Activated naive CD8-positive, alpha-beta T cell treated with anti-CD3 and anti-CD28 coated beads, Interleukin-2, amount 50 U/mL, for 24 hours (primary cell): Measurements from ENCODE around the gene CCR9.

ENCODE experiments used
- ATAC-seq: fragments of 150-1000 bp; cut with Tn5 transposase; one replicate; pipeline ENCODE4 v1.10.0; 2021
- DNase-seq: peaks from one replicate; pipeline ENCODE4 v3.0.0; 2021
- H3K27ac Mint-ChIP-seq: one replicate; pipeline ENCODE4 v1.8.0; 2021; ENCODE audit warnings: mild to moderate bottlenecking, mixed read lengths
- H3K27me3 Mint-ChIP-seq: one replicate; pipeline ENCODE4 v1.8.0; 2021; ENCODE audit warnings: mixed read lengths
- H3K36me3 Mint-ChIP-seq: one replicate; pipeline ENCODE4 v1.8.0; 2021; ENCODE audit warnings: low read depth, mixed read lengths
- H3K4me1 Mint-ChIP-seq: one replicate; pipeline ENCODE4 v1.8.0; 2021; ENCODE audit warnings: mixed read lengths
- H3K4me3 Mint-ChIP-seq: one replicate; pipeline ENCODE4 v1.8.0; 2021; ENCODE audit warnings: mild to moderate bottlenecking, moderate library complexity, mixed read lengths
- H3K9me3 Mint-ChIP-seq: one replicate; pipeline ENCODE4 v1.8.0; 2021; ENCODE audit warnings: mixed read lengths

The CCR9 gene

DNA sequence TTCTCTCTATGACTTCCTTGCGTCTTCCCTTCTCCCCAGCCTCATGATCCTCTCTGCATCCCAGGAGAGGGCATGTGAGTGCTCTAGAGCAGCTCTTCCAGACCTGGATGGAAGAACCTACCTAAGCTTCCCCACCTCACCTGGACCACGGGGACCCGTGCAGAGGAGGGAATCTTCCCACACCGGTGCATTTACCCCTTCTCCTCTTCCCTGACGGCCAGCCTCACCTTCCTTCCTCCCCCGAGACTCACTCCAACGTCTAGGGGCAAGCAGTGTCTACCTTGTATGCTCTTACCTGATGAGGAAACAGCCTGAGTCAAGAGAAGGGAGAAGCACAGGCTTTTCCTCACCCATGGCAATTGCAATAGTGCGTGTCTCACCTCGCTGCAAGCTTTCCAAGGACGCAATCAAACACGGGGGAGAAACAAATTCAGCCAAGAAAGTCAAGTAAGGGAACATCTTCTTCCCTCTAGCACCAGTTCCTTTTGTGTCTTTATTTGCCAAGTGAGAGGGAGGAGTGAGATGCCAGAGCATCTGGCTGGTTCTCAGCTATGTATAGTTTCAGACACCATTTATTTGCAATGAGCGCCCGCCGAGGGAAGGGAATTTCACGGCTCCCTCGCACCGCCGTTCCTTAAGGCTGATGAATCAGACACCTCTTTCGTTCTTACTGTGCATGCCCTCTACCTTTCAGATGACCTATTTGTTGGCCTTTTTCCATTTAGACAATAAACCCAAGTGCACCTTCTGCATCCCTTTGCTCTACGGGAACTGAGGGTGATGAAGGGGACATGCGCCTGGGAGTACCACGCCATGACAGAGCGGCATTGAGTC is 1.8 kb upstream of the CCR9 start:
- H3K27me3 Mint-ChIP-seq = peaks cover 36% of the 10 kb centered on the region
- H3K27ac Mint-ChIP-seq = no peak overlapping the region
- peaks cover 26% of the 10 kb centered on the region for H3K4me1 Mint-ChIP-seq
- H3K4me3 Mint-ChIP-seq = no peak overlapping the region
- ATAC-seq (no peak), DNase-seq (no peak)
- no peaks in the 10 kb centered on the region for H3K9me3 Mint-ChIP-seq
- H3K36me3 Mint-ChIP-seq = no peaks in the 10 kb centered on the region

GRCh38 chr3:45887285-45887684 is 942 bp downstream of the CCR9 start:
- H3K36me3 Mint-ChIP-seq = no peaks in the 10 kb centered on the region
- H3K4me1 Mint-ChIP-seq = peaks cover 24% of the 10 kb centered on the region
- no peak overlapping the region for H3K27ac Mint-ChIP-seq
- no peak for ATAC-seq
- no peak for DNase-seq
- no peak overlapping the region for H3K4me3 Mint-ChIP-seq
- peaks cover 44% of the 10 kb centered on the region for H3K27me3 Mint-ChIP-seq
- H3K9me3 Mint-ChIP-seq = no peaks in the 10 kb centered on the region

- no peak for DNase-seq
- peaks cover 30% of the 10 kb centered on the region for H3K4me1 Mint-ChIP-seq
- no peak for ATAC-seq
Measured at GRCh38 chr3:45887759-45888511, 1.6 kb downstream of the CCR9 start.

DNA sequence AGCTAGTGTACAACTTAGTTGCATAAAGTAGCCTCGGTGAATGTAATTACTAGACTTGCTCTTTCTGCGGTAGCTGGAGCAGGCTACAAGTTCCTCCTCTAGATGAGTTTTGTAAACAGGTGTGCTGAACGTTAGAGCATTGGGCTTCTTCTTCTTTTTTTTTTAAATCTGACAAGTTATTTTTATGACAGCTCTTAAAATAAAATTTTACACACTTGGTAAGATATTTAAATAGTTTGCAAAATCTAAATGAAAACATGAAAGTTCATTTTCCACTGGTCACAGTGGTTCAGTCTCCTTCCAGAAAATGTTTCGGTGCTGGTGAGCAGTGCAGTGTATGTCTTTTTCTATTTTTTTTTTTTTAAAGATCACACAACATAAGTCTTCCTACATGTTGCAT is 3.0 kb downstream of the CCR9 start:
- no peak for DNase-seq
- Mint-ChIP-seq H3K27me3 (peaks cover 36% of the 10 kb centered on the region), H3K27ac (no peak overlapping the region), H3K4me3 (no peak overlapping the region), H3K9me3 (no peaks in the 10 kb centered on the region), H3K4me1 (peaks cover 43% of the 10 kb centered on the region), H3K36me3 (no peaks in the 10 kb centered on the region)
- no peak for ATAC-seq

More at GRCh38 chr3:45887759-45888511, 1.6 kb downstream of the CCR9 start:
- peaks cover 42% of the 10 kb centered on the region for H3K27me3 Mint-ChIP-seq
- no peaks in the 10 kb centered on the region for H3K9me3 Mint-ChIP-seq
- H3K27ac Mint-ChIP-seq = no peak overlapping the region
- H3K36me3 Mint-ChIP-seq = no peaks in the 10 kb centered on the region
- no peak overlapping the region for H3K4me3 Mint-ChIP-seq

DNA sequence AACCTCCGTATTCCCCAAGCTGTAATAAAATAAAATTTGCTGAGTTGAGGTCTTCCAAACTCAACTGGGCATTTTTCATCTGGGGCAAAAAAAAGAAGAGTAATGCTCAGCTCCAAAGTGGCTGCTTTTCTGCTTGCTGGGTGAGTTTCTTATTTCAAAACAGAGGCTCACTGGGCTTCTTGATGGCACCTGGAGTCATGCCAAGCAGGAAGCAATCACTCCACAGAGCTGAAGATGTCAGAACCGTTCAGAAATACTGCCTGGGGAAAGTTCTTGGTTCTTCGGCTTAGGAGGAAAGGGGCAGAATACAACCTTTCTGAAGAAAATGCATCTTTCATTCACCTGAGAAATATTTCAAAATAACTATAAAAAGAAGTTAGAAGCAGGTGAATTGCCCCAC is 4.1 kb downstream of the CCR9 start:
- Mint-ChIP-seq H3K27me3 (peaks cover 29% of the 10 kb centered on the region), H3K27ac (no peak overlapping the region), H3K4me3 (no peak overlapping the region), H3K9me3 (no peaks in the 10 kb centered on the region), H3K4me1 (peaks cover 41% of the 10 kb centered on the region), H3K36me3 (no peaks in the 10 kb centered on the region)
- DNase-seq = no peak
- ATAC-seq = no peak

- ATAC-seq (no peak), DNase-seq (no peak)
- H3K4me1 Mint-ChIP-seq = peaks cover 41% of the 10 kb centered on the region
- peaks cover 18% of the 10 kb centered on the region for H3K27me3 Mint-ChIP-seq
- no peak overlapping the region for H3K4me3 Mint-ChIP-seq
- H3K9me3 Mint-ChIP-seq = no peaks in the 10 kb centered on the region
- H3K27ac Mint-ChIP-seq = no peak overlapping the region
- no peaks in the 10 kb centered on the region for H3K36me3 Mint-ChIP-seq
Measured at GRCh38 chr3:45892161-45892560, 5.8 kb downstream of the CCR9 start.

GRCh38 chr3:45894015-45894414 is 7.7 kb downstream of the CCR9 start:
- H3K4me3 Mint-ChIP-seq = no peak overlapping the region
- ATAC-seq = no peak

GRCh38 chr3:45895686-45896468 is 9.5 kb downstream of the CCR9 start:
- Mint-ChIP-seq H3K27me3 (peaks cover 22% of the 10 kb centered on the region), H3K9me3 (no peaks in the 10 kb centered on the region), H3K27ac (no peak overlapping the region), H3K4me1 (peaks cover 25% of the 10 kb centered on the region), H3K36me3 (no peaks in the 10 kb centered on the region), H3K4me3 (no peak overlapping the region)
- no peak for DNase-seq
- ATAC-seq = no peak

More at GRCh38 chr3:45894015-45894414, 7.7 kb downstream of the CCR9 start:
- no peak for DNase-seq
- H3K27ac Mint-ChIP-seq = no peak overlapping the region
- peaks cover 26% of the 10 kb centered on the region for H3K27me3 Mint-ChIP-seq
- H3K4me1 Mint-ChIP-seq = peaks cover 34% of the 10 kb centered on the region
- H3K9me3 Mint-ChIP-seq = no peaks in the 10 kb centered on the region
- H3K36me3 Mint-ChIP-seq = no peaks in the 10 kb centered on the region

DNA sequence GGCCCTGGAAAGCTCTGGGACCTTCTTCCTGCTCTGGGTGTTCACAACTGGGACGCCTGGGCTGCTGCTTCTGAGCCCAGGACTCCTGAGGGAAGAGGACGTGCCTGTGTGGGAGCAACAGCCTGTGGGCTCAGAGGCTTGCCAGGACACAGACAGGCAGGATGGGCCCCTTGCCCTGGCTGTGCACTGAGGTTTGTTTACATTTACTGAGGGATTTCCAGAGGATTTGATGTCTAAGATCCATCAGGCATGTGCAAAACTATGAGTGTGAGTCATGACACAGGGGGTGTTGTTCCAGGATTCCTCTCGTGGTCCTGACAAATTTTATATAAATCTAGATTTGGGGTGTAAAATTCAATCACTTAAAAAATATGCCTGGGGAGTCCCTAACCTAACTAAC is 10.6 kb downstream of the CCR9 start:
- Mint-ChIP-seq H3K27ac (no peak overlapping the region), H3K36me3 (no peaks in the 10 kb centered on the region), H3K4me3 (no peak overlapping the region), H3K4me1 (peaks cover 20% of the 10 kb centered on the region), H3K9me3 (no peaks in the 10 kb centered on the region), H3K27me3 (peaks cover 20% of the 10 kb centered on the region)
- DNase-seq = no peak
- no peak for ATAC-seq

DNA sequence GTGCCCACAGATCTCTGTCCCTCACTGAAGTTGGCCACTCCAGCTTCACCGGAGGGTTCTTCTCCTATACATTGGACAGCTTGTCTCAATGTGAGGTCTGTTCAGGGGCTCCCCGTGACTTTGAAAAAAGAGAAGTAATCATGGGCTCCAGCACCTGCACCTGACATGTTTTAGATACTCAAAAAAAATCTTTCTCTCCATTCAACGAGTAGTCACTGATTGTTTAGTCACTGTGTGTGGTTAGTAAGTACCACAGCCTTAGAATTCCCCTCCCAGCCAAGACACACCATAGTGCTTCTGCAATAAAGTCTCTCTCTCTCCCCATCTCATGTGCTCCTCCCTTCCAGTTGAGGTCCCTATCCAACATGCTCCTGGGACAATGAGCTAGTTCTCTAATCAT is 18.6 kb downstream of the CCR9 start:
- peak; percentile 64 for ATAC-seq

GRCh38 chr3:45905755-45906154 is 19.4 kb downstream of the CCR9 start:
- H3K27me3 Mint-ChIP-seq = peaks cover 39% of the 10 kb centered on the region
- H3K4me3 Mint-ChIP-seq = no peak overlapping the region
- DNase-seq (no peak), ATAC-seq (no peak)
- H3K4me1 Mint-ChIP-seq = peaks cover 21% of the 10 kb centered on the region
- H3K27ac Mint-ChIP-seq = no peak overlapping the region
- H3K36me3 Mint-ChIP-seq = peaks cover 7% of the 10 kb centered on the region
- peaks cover 4% of the 10 kb centered on the region for H3K9me3 Mint-ChIP-seq

More for the DNA sequence above, 18.6 kb downstream of the CCR9 start:
- Mint-ChIP-seq H3K36me3 (peaks cover 7% of the 10 kb centered on the region), H3K4me1 (peaks cover 21% of the 10 kb centered on the region), H3K27ac (no peak overlapping the region), H3K9me3 (peaks cover 4% of the 10 kb centered on the region), H3K27me3 (peaks cover 34% of the 10 kb centered on the region), H3K4me3 (no peak overlapping the region)
- DNase-seq = no peak

GRCh38 chr3:45906681-45907407 is 20.5 kb downstream of the CCR9 start:
- Mint-ChIP-seq H3K9me3 (peaks cover 4% of the 10 kb centered on the region), H3K4me1 (peaks cover 21% of the 10 kb centered on the region), H3K4me3 (no peak overlapping the region), H3K27me3 (peaks cover 40% of the 10 kb centered on the region), H3K27ac (no peak overlapping the region), H3K36me3 (peaks cover 7% of the 10 kb centered on the region)
- ATAC-seq (no peak), DNase-seq (no peak)

GRCh38 chr3:45907769-45908705 is 21.7 kb downstream of the CCR9 start:
- Mint-ChIP-seq H3K27ac (no peak overlapping the region), H3K36me3 (peaks cover 9% of the 10 kb centered on the region), H3K9me3 (peaks cover 4% of the 10 kb centered on the region), H3K27me3 (peaks cover 51% of the 10 kb centered on the region), H3K4me1 (peaks cover 21% of the 10 kb centered on the region), H3K4me3 (no peak overlapping the region)
- DNase-seq = no peak
- peak; percentile 75 for ATAC-seq
